ENCODE results near the gene LIPC.

The LIPC gene

GRCh38 chr15:58431221-58432149 lies at the start of gene LIPC:
Gene LIPC (plus strand): TSS chr15:58431991. CDS start chr15:58432033, 42 bp downstream.
- no peak for DNase-seq (ENCODE audit: low read depth)

- no peak for DNase-seq (ENCODE audit: low read depth)
Observed at GRCh38 chr15:58383876-58384275, 47.9 kb upstream of the LIPC start.

DNA sequence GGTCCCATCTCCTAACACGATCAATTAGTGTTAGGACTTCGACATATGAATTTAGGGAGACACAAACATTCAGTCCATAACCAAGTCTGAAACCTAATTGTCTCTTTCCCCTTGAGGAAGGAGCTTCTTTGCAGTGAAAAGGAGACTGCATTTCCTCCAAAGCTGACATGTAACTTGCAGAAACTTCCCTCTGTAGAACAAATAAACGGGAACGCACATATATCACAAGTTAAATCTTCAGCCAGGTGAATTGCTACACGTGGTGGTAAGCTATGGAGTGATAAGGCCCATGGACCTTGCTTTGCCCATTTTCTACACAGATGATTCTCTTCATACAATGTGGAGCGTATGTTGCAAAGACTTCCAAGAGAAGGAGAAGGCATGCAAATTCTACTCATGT lies 47.1 kb upstream of the LIPC start:
- no peak for DNase-seq (ENCODE audit: low read depth)

DNA sequence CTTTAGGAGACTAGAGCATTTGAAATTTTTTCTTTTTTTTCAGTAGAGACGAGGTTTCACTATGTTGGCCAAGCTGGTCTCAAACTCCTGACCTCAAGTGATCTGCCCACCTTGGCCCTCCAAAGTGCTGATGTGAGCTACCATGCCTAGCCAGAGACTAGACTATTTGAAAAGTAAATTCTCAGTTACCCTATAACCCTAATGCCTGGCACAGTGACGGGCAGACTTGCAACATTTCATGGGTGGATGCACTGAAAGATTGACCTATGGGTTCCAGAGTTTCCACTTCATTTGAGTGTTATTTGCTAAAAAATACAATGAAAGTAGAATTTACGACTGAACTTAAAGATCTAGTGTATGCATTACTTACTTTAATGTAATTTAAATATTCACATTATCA lies 45.7 kb upstream of the LIPC start:
- no peak for DNase-seq (ENCODE audit: low read depth)

DNA sequence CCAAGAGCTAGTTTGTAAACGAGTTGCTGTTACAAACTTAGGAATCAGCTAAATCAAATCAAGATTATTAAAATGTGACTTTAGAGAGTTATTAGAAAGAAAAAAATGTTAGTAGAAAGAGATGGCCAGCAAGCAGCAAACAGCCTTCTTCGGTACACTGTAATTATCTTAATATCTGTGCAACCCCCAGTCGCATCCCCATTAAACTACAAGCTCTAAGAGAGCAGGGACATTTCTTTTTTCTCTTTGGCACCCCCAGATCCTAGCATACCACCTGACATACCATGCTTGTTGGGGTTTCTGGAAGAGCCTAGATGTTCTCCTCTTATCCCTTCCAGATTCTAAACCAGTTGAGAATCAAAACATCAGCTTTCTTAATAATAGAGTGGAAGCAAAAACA lies 45.1 kb upstream of the LIPC start:
- no peak for DNase-seq (ENCODE audit: low read depth)

GRCh38 chr15:58387130-58387529 lies 44.7 kb upstream of the LIPC start:
- no peak for DNase-seq (ENCODE audit: low read depth)

DNA sequence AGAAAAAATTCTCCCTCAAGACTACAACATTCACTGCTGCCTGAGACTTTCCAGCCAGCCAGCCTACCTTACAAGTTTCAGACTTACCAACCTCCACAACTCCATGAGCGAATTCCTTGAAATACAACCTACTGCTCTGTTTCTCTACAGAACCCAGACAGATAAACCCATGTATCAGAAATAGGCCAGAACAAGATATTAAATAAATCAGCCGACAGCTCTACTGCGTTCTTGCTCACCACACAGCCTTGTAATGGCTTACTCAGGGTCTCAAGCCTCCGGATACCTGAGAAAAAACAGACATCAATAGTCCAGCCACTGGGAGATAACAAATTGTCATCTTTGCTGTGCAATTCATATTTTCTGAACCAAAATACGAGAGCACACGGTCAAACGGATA lies 43.6 kb upstream of the LIPC start:
- no peak for DNase-seq (ENCODE audit: low read depth)

- no peak for DNase-seq (ENCODE audit: low read depth)
Observed at GRCh38 chr15:58390118-58390517, 41.7 kb upstream of the LIPC start.

DNA sequence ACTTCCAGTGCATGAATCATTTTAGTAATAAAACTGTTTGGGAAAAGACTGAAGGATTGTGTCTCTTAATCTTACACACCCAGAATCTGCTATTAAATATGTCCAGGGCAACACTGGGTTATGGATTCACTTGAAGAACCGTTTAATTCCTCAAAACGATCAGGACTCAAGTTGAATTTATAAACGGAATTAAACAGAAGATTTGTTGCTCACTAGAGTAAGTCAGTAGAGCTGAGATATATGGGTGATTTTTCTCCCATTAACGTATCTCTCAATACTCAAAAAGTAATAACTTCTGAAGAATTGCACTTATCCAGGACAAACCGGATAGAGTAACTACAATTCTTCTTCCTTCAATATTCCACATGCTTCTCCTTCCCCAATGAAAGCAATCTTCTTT lies 41.1 kb upstream of the LIPC start:
- DNase-seq (ENCODE audit: low read depth): no peak

GRCh38 chr15:58391088-58391487 lies 40.7 kb upstream of the LIPC start:
- DNase-seq (ENCODE audit: low read depth): no peak

GRCh38 chr15:58392141-58392540 lies 39.6 kb upstream of the LIPC start:
- DNase-seq (ENCODE audit: low read depth): no peak

- DNase-seq (ENCODE audit: low read depth): no peak
Observed at GRCh38 chr15:58392611-58393161, 39.1 kb upstream of the LIPC start.

DNA sequence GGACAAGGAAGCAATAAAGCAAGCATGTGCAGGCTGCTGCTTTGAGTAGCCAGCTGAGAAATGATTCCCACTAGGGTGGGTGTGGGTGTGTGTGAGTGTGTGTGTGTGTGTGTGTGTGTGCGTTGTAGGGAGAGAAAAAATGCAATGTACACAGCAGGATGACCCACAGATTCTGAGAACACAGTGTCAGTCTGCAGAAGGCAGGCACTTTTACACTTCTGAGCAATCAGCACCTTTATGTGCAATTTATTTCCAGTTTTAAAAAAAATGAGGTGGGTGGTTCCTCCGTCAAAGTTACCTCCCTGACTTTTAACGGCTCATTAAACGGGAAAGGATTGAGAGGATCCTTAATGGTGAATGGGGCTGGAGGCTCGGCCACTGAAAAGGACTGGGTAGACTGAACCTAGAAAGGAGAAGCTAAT lies 38.5 kb upstream of the LIPC start:
- no peak for DNase-seq (ENCODE audit: low read depth)

- DNase-seq (ENCODE audit: low read depth): no peak
Observed at GRCh38 chr15:58396181-58396580, 35.6 kb upstream of the LIPC start.

- DNase-seq (ENCODE audit: low read depth): no peak
Observed at GRCh38 chr15:58398071-58398470, 33.7 kb upstream of the LIPC start.

DNA sequence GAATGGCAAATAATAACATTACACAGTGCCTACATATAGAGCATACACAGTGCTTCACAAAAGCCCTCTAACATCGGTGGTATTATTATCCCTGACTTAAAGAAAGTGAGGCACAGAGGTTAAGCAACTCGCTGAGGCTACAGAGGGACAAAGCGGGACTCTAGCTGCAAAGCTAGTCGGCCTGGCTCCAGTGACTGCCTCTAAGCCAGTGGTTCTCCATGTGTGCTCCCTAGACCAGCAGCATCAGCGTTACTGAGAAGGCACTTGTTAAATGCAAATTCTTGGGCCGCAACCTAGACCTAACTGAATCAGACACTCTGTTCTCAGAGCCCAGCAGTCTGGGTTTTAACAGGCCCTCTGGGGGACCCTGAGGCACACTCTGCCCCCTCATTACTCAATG lies 33.1 kb upstream of the LIPC start:
- DNase-seq (ENCODE audit: low read depth): no peak

DNA sequence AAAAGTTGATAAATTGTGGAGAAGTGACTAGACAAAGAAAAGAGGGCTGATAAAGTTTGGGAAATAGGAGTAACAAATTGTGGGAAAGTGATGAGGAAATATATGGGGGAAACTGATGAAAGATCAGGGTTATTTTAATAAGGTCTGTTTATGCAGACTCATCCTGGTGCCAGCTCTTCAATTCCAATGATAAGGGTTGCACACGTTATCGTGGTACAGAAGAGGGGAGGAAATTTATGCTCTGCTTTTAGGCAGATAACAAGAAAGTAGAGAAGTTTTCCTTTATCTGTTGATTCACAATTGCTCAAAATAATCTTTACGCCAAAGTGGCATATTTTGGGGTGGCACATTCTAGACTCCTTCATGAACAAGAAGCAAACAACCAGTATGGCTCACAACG lies 32.1 kb upstream of the LIPC start:
- DNase-seq (ENCODE audit: low read depth): no peak

- DNase-seq (ENCODE audit: low read depth): no peak
Observed at GRCh38 chr15:58401276-58401675, 30.5 kb upstream of the LIPC start.

DNA sequence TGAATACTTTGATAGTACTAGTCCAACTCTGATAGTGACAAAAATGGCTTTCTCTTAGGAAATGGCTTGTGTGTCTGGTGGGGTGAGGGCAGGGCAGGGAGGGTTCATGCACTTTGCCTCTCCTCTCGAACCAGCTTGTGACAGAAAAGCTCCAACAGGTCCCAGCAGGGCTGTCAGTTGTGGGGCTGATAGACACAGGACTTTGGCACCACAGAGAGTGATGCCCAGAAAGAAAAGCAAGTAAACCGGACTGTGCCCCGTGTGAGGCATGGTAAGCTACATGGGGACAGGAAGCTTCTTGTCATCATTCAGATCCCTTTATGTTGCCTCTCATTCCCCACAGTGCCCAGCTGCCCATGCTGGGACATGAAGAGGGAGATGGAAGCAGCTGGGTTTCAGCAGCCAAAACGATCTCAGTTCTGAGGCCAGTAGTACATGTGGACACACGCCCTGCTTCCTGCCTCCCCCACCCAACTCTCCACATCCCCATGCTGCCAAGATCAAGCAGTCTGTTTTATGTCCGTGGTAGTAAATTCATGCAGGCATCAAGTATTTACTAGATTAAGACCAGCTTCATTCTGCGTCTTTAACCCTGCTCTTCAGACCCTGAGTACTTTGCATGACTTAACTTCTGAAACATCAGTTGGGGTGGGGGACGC lies 29.7 kb upstream of the LIPC start:
- no peak for DNase-seq (ENCODE audit: low read depth)

GRCh38 chr15:58403581-58403980 lies 28.2 kb upstream of the LIPC start:
- DNase-seq (ENCODE audit: low read depth): no peak

DNA sequence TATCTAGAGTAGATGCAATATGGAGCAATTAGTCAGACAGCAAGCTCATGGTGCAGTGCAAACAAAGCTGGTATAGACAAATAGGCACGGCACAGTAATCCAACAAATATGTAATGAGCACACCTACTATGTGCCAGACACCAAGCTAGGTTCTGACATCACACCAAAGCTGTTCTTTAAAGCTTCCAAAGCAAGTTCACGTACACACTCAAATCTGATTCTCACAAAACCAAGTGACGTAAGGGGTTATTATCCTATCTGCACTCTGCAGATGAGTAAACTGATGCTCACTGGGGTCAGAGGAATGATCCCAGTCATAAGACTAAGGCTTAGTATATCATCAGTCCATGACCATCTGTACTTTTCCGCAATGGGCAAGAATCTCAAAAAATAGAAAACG lies 27.8 kb upstream of the LIPC start:
- no peak for DNase-seq (ENCODE audit: low read depth)

GRCh38 chr15:58404722-58405121 lies 27.1 kb upstream of the LIPC start:
- no peak for DNase-seq (ENCODE audit: low read depth)

GRCh38 chr15:58405865-58406264 lies 25.9 kb upstream of the LIPC start:
- DNase-seq (ENCODE audit: low read depth): no peak
